Stomach (tissue), 4 donors: ENCODE results near the gene ADORA2B.

Experiments used
- CTCF ChIP-seq, 7 experiments: fragments of 450-650 bp in 4 of 7; fragments of 200-600 bp in 3 of 7; sonication (generic) in 3 of 7; IDR thresholded peaks; one replicate each; pipeline ENCODE4 v1.5.1; 2016 to 2019; ENCODE audit warnings: antibody characterized with exemption in 7 of 7, control low read depth in 2 of 7, mild to moderate bottlenecking in 1 of 7
- EP300 ChIP-seq: sonication (generic); formaldehyde crosslinking; IDR thresholded peaks from one replicate; pipeline ENCODE4 v1.6.1; 2017; ENCODE audit warnings: antibody characterized with exemption
- POLR2A ChIP-seq, 4 donors: fragments of 450-650 bp; IDR thresholded peaks; one replicate each; pipeline ENCODE4 v1.6.1; 2016; ENCODE audit warnings: antibody characterized with exemption in 4 of 4, control low read depth in 2 of 4, mild to moderate bottlenecking in 1 of 4, moderate library complexity in 1 of 4

GRCh38 chr17:15934866-15935265, 10.1 kb upstream of the ADORA2B start:
- no peak for TF ChIP-seq CTCF (IDR thresholded peaks at IDR 0.05)
- TF ChIP-seq POLR2A (IDR thresholded peaks at IDR 0.05), result no peak
- TF ChIP-seq EP300, result no peak
